Bronchial epithelial cell (primary cell): ENCODE measurements around the gene MED31. TPM values are rescaled to one million over a fixed set of nuclear protein-coding genes. Genes with fewer than 3 reads are reported as not detected.
"Not testable (repeated sequence)": the region's sequence is repeated elsewhere in the genome, so short reads cannot be mapped to it uniquely, and the experiment has no call there.

ENCODE experiments used
- DNase-seq: peaks from one replicate; pipeline ENCODE4 v3.0.0-alpha.2; 2010; ENCODE audit warnings: low read depth
- FAIRE-seq: peaks from 2 replicates; lab custom pipeline; 2011; peaks lifted over from hg19 to GRCh38; lab: Jason Lieb, UNC
- H3K27me3 ChIP-seq: 2 replicates; pipeline ENCODE4 v1.5.1; 2011; ENCODE audit warnings: low read length; ENCODE audit not compliant: control insufficient read depth, insufficient read depth
- H3K36me3 ChIP-seq: 2 replicates; pipeline ENCODE4 v1.5.1; 2011; ENCODE audit warnings: low read length; ENCODE audit not compliant: control insufficient read depth, insufficient read depth
- H3K4me3 ChIP-seq: 2 replicates; pipeline ENCODE4 v1.5.1; 2011; ENCODE audit warnings: mild to moderate bottlenecking, low read depth, low read length, control low read depth
- CTCF ChIP-seq: IDR thresholded peaks from 2 replicates; pipeline ENCODE4 v1.5.1; 2011; ENCODE audit warnings: mild to moderate bottlenecking, moderate library complexity, low read length, control low read depth, inconsistent platforms; ENCODE audit not compliant: insufficient read depth, severe bottlenecking
- total RNA-seq: library from RNA; depleted of rRNA; stranded (reverse); fragments of >200 nt; gene quantifications from 2 replicates; pipeline ENCODE4 v1.2.1, GENCODE V29; 2014

Gene MED31
- total RNA-seq, 1 donor from 2014 or later = 11.1 TPM

GRCh38 chr17:6666077-6666521, 14.7 kb upstream of the MED31 start:
- TF ChIP-seq CTCF = peak; percentile 90
- Histone ChIP-seq H3K4me3 (no peak overlapping the region), H3K27me3 (no peaks in the 10 kb centered on the region), H3K36me3 (no peaks in the 10 kb centered on the region)
- DNase-seq (peak; percentile 80), FAIRE-seq (peak; percentile 95)

GRCh38 chr17:6663200-6663599, 11.8 kb upstream of the MED31 start:
- H3K27me3 ChIP-seq, FAIRE-seq, DNase-seq: not testable (repeated sequence)

GRCh38 chr17:6661464-6661848, 10.1 kb upstream of the MED31 start:
- no peak for FAIRE-seq

More at GRCh38 chr17:6663200-6663599, 11.8 kb upstream of the MED31 start:
- H3K4me3 ChIP-seq, H3K36me3 ChIP-seq: not testable (repeated sequence)

GRCh38 chr17:6660805-6661463, 9.5 kb upstream of the MED31 start:
- Histone ChIP-seq H3K36me3 (no peaks in the 10 kb centered on the region), H3K27me3 (no peaks in the 10 kb centered on the region), H3K4me3 (no peak overlapping the region)
- DNase-seq (no peak), FAIRE-seq (peak; percentile 80)
- no peak for TF ChIP-seq CTCF

More at GRCh38 chr17:6661464-6661848, 10.1 kb upstream of the MED31 start:
- DNase-seq = no peak
- no peak overlapping the region for H3K4me3 ChIP-seq
- TF ChIP-seq CTCF = no peak
- no peaks in the 10 kb centered on the region for H3K27me3 ChIP-seq
- no peaks in the 10 kb centered on the region for H3K36me3 ChIP-seq

GRCh38 chr17:6660101-6660500, 8.7 kb upstream of the MED31 start:
- no peak for FAIRE-seq
- Histone ChIP-seq H3K27me3 (no peaks in the 10 kb centered on the region), H3K36me3 (no peaks in the 10 kb centered on the region), H3K4me3 (no peak overlapping the region)
- no peak for DNase-seq
- TF ChIP-seq CTCF = no peak

- not testable (repeated sequence) for DNase-seq, H3K36me3 ChIP-seq, FAIRE-seq, H3K27me3 ChIP-seq, H3K4me3 ChIP-seq
These were observed 7.0 kb upstream of the MED31 start for GRCh38 chr17:6658411-6658810.
